GM21576 (cell line): ENCODE measurements around the gene FNIP1.
"Not testable (repeated sequence)": the region's sequence is repeated elsewhere in the genome, so short reads cannot be mapped to it uniquely, and the experiment has no call there.

Experiments
- ATAC-seq: cut with Tn5 transposase; IDR thresholded peaks from one replicate; pipeline ENCODE4 v1.9.1; 2021; ENCODE audit warnings: mild to moderate bottlenecking, moderate library complexity; ENCODE audit not compliant: unreplicated experiment

Gene FNIP1

DNA sequence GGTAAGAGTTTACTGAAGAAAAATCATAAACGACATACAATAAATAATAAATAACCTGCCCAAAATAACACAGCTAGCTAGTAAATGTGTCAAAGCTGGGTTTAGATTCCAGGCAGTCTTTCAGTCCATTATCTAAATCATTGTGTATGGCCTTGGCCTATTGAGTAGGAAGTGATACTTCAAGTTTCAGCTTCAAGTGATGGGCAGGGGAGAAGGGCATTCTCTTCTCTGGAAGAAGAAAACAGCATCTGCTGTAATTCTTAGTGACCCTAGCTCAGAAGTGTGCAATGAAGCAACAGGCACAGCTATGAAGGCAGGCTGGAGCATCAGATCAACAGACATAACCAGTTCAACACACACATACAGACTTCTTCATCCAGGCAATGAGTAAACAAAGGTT lies 42.5 kb downstream of the FNIP1 start:
- no peak for ATAC-seq

GRCh38 chr5:131751506-131751905 lies 45.3 kb downstream of the FNIP1 start:
- ATAC-seq = no peak

DNA sequence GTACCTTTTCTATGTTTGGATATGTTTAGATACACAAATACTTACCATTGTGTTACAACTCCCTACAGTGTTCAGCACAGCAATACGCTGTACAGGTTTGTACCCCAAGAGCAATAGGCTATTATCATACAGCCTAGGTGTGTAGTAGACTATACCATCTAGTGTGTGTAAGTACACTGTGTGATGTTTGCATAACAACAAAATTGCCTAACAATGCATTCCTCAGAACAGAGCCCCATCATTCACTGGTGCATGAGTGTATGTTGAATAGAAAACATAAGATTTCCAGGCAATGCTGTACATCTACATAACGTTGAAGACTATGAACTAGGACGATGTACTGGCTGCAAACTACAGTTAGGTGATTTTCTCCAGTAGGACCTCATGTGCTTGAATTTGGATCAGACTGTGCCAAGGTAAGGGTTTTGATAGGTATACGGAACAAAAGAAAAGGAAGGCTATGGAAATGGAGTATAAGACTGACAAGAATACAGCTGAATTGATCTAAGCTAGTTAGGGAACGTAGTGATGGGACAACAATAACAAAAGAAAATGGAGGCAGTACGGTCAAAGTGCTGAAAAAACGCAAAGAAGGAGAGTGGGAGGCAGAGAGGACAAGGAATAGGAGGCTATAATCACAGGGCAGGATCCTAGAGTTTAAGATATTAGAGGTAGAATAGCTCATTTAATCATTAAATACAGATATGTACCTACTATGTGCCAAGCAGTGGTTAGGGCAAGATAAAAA lies 46.9 kb downstream of the FNIP1 start:
- no peak for ATAC-seq

- no peak for ATAC-seq
Measured at GRCh38 chr5:131749138-131749537, 47.7 kb downstream of the FNIP1 start.

GRCh38 chr5:131747180-131748105 lies 49.4 kb downstream of the FNIP1 start:
- ATAC-seq = peak; percentile 88

GRCh38 chr5:131746423-131746822 lies 50.4 kb downstream of the FNIP1 start:
- no peak for ATAC-seq

DNA sequence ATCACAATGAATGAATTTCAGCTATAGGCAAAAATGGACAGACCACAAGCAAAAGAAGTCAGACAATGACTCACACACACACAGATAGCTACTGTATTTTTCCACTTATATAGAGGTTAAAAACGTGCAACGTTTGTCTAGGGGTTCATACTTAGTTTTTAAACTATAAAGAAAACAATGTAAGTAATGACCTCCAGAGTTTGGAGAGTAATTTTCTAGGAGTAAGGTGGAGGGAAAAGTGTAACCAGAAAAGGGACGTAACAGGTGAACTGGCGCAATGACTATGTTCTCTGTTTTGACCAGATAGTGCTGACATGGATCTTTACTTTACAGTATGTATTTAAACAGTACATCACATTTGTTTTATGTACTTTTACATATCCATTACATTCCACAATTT lies 51.1 kb downstream of the FNIP1 start:
- ATAC-seq = no peak

DNA sequence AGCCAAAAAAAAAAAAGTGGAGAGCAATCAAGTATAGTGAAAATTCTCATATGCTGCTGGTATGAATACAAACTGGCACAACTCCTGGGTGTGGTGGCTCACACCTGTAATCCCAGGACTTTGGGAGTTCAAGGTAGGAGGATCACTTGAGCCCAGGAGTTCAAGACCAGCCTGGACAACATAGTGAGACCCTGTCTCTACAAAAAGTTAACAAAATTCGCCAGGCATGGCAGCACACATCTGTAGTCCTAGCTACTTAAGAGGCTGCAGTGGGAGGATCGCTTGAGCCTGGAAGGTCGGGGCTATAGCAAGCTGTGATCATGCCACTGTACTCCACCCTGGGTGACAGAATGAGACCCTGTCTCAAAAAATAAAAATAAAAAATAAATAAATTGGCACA lies 51.7 kb downstream of the FNIP1 start:
- ATAC-seq = no peak

GRCh38 chr5:131740477-131740876 lies 56.3 kb downstream of the FNIP1 start:
- no peak for ATAC-seq

DNA sequence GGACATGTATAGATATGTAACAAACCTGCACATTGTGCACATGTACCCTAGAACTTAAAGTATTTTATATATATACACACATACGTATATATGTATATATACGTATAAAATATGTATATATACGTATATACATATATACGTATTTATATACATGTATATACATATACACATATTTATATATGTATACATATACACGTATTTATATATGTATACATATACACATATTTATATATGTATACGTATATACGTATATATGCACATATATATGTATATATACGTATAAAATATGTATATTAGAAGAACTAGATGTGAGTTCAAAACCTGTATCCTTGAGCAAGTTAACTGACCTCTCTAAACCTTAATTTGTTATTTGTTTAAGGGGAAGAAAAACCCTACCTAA lies 61.4 kb downstream of the FNIP1 start:
- ATAC-seq = no peak

GRCh38 chr5:131734939-131735338 lies 61.9 kb downstream of the FNIP1 start:
- ATAC-seq = not testable (repeated sequence)

DNA sequence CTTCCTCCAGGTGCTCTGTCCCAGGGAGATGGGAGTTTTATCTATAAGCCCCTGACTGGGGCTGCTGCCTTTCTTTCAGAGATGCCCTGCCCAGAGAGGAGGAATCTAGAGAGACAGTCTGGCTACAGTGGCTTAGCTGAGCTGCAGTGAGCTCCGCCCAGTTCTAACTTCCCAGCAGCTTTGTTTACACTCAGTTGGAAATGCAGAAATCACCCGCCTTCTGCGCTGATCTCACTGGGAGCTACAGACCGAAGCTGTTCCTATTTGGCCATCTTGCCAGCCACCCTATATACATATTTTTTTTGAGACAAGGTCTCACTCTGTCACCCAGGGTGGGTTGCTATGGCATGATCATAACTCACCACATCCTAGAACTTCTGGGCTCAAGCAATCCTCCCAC lies 67.5 kb downstream of the FNIP1 start:
- not testable (repeated sequence) for ATAC-seq

DNA sequence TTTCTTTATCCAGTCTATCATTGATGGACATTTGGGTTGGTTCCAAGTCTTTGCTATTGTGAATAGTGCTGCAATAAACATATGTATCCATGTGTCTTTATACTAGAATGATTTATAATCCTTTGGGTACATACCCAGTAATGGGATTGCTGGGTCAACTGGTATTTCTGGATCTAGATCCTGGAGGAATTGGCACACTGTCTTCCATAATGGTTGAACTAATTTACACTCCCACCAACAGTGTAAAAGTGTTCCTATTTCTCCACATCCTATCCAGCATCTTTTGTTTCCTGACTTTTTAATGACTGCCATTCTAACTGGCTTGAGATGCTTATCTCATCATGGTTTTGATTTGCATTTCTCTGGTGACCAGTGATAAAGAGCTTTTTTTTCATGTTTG lies 72.7 kb downstream of the FNIP1 start:
- ATAC-seq = not testable (repeated sequence)

GRCh38 chr5:131720714-131721113 lies 76.1 kb downstream of the FNIP1 start:
- no peak for ATAC-seq

DNA sequence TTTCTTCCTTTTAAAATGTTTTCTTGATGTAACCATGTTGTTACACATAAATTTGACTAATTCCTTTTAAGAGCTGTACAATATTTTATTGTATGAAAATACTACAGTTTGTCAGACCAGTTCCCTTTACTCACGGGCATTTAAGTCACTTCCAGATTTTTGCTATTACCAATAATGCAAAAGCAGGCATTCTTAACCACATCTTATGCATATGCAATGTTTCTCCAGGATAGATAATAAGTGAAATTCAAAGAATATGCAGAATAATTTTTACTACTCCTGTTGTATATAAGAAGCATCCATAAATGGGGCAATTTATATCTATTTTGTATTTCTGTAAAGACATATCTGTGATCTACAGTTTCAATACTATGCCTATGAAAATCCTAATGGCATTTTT lies 77.3 kb downstream of the FNIP1 start:
- no peak for ATAC-seq

GRCh38 chr5:131718487-131719014 lies 78.3 kb downstream of the FNIP1 start:
- ATAC-seq = no peak

DNA sequence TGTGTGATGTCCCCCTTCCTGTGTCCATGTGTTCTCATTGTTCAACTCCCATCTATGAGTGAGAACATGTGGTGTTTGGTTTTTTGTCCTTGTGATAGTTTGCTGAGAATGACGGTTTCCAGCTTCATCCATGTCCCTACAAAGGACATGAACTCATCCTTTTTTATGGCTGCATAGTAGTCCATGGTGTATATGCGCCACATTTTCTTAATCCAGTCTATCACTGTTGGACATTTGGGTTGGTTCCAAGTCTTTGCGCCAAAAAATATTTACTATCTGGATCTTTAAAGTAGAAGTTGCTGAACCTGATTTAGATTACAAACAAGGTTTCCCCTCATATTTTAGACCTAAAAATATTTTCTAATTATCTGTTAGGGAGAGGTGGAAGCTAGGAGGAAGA lies 79.7 kb downstream of the FNIP1 start:
- ATAC-seq = not testable (repeated sequence)

DNA sequence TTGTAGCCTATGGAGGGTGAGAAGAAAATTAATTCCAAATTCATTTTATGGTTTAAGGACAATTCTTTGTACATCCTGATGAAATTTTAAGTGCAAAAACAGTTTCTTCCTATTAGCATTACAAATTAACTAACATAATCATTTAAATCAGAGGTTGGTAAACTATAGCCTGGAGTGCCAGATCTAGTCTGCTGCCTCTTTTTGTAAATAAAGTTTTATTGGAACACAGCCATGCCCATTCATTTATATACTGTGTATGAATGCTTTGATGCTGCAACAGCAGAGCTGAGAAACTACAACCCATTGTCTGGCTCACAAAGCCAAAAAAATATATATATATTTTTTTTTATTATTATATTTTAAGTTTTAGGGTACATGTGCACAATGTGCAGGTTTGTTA lies 80.2 kb downstream of the FNIP1 start:
- ATAC-seq = no peak

DNA sequence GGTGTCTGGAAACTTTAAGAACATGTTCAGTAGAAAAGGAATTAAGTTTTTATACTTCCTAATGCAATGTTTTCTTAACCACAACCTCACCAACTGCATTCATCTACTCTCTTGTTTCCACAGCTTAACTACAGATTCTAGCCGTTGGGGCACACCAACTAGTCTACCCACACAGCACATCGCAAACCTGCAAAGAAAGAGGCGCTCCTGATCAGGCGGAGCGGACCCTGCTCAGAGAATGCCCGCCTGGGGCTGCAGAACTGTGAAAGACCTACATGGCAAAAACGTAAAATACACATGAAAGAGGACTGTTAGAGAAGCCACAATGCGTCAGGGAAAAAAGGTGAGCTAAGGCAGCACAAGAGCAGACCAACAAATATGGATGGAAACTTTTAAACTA lies 86.4 kb downstream of the FNIP1 start:
- ATAC-seq = no peak

DNA sequence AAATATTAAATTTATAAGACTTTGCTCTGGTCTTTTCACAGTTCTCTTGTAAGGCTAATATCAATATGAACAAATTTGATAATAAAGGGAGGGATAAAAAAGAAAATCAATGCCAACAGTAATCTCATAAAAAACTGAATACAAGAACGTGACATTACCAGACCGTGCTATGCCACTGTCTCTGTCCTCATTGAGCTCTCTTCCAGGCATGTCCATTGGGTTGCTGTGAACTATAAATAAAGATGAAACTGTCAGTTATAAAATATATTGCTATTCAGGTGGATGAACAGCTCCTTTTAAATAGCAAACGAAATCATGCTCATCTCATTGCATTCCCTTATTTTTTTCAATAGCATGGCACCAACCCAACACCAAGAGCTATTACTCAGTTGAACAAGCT lies 87.8 kb downstream of the FNIP1 start:
- no peak for ATAC-seq

GRCh38 chr5:131706281-131706680 lies 90.5 kb downstream of the FNIP1 start:
- ATAC-seq = no peak

DNA sequence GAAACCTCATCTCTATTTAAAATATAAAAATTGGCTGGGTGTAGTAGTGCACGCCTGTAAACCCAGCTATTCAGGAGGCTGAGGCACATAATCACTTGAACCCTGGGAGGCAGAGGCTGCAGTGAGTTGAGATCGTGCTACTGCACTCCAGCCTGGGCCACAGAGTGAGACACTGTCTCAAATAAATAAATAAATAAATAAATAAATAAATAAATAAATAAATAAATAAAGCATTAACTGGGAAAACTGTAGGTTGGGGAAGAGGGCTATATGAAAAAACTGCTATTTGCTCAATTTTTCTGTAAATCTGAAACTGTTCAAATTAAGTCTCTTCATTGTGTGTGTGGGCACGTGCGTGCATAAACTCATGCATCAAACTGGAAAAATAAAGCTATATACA lies 101.9 kb downstream of the FNIP1 start:
- no peak for ATAC-seq
